Mesodermal cell (in vitro differentiated cells): ENCODE measurements around the gene CDC20B.
A peak's percentile ranks its signal among the peaks of the same experiment; 100 is the strongest.

Source experiments
- H3K27ac ChIP-seq: 2 replicates; pipeline ENCODE4 v1.7.0; 2013; ENCODE audit warnings: mild to moderate bottlenecking, low read depth, low read length, moderate library complexity; ENCODE audit not compliant: severe bottlenecking
- H3K36me3 ChIP-seq: 2 replicates; pipeline ENCODE4 v1.7.1; 2013; ENCODE audit warnings: mild to moderate bottlenecking, low read length, moderate library complexity; ENCODE audit not compliant: control insufficient read depth, insufficient read depth
- H3K4me1 ChIP-seq: one replicate; pipeline ENCODE4 v1.7.1; 2013; ENCODE audit warnings: mild to moderate bottlenecking, low read length; ENCODE audit not compliant: insufficient read depth, control insufficient read depth, poor library complexity, severe bottlenecking
- H3K4me3 ChIP-seq: 2 replicates; pipeline ENCODE4 v1.7.0; 2013; ENCODE audit warnings: low read length, control low read depth, mild to moderate bottlenecking; ENCODE audit not compliant: insufficient read depth, poor library complexity, severe bottlenecking; ENCODE audit errors: extremely low read depth
- H3K9me3 ChIP-seq: 2 replicates; pipeline ENCODE4 v1.7.1; 2013; ENCODE audit warnings: mild to moderate bottlenecking, low read length, moderate library complexity; ENCODE audit not compliant: control insufficient read depth
- WGBS, 2 experiments: methylation state at CpG; one replicate each; pipeline ENCODE4 v1.1.5; 2013; ENCODE audit warnings: missing lambda C conversion rate in 2 of 2; ENCODE audit not compliant: insufficient coverage in 2 of 2; 5-methylcytosine and 5-hydroxymethylcytosine counted together

CDC20B gene

GRCh38 chr5:55187370-55187769 lies 14.4 kb upstream of the CDC20B start:
- no peaks in the 10 kb centered on the region for H3K4me1 ChIP-seq
- H3K9me3 ChIP-seq = no peaks in the 10 kb centered on the region
- no peak overlapping the region for H3K27ac ChIP-seq
- 47 to 48% methylated on average over 3 to 4 of the region's 4 CpGs for WGBS, 2 experiments
- H3K4me3 ChIP-seq = no peak overlapping the region
- H3K36me3 ChIP-seq = no peaks in the 10 kb centered on the region

GRCh38 chr5:55180016-55180415 lies 7.0 kb upstream of the CDC20B start:
- WGBS, 2 experiments = 50% methylated on average over 1 of the region's 1 CpG; no CpG with 5 or more reads in 1 of the 2 experiments
- Histone ChIP-seq H3K9me3 (no peaks in the 10 kb centered on the region), H3K4me3 (no peak overlapping the region), H3K27ac (no peak overlapping the region), H3K4me1 (no peaks in the 10 kb centered on the region), H3K36me3 (no peaks in the 10 kb centered on the region)

GRCh38 chr5:55177078-55177477 lies 4.1 kb upstream of the CDC20B start:
- no peaks in the 10 kb centered on the region for H3K36me3 ChIP-seq
- H3K9me3 ChIP-seq = no peaks in the 10 kb centered on the region
- no peak overlapping the region for H3K4me3 ChIP-seq
- H3K4me1 ChIP-seq = peaks cover 6% of the 10 kb centered on the region
- WGBS, 2 experiments = no CpG with 5 or more reads among the region's 2 CpGs
- H3K27ac ChIP-seq = no peak overlapping the region

- Histone ChIP-seq H3K36me3 (no peaks in the 10 kb centered on the region), H3K9me3 (no peaks in the 10 kb centered on the region), H3K27ac (no peak overlapping the region), H3K4me3 (peak overlapping the region; percentile 16), H3K4me1 (peaks cover 6% of the 10 kb centered on the region)
- 1% methylated on average over 28 to 41 of the region's 44 CpGs for WGBS, 2 experiments
These were observed 3.3 kb upstream of the CDC20B start for GRCh38 chr5:55176176-55176818.

- Histone ChIP-seq H3K4me3 (no peak overlapping the region), H3K9me3 (no peaks in the 10 kb centered on the region), H3K36me3 (no peaks in the 10 kb centered on the region), H3K27ac (no peak overlapping the region), H3K4me1 (peaks cover 6% of the 10 kb centered on the region)
- WGBS, 2 experiments = 3 to 11% methylated on average over 4 to 5 of the region's 7 CpGs
These were observed 2.8 kb upstream of the CDC20B start for GRCh38 chr5:55175781-55176175.

GRCh38 chr5:55173687-55174230 lies 782 bp upstream of the CDC20B start:
- Histone ChIP-seq H3K27ac (no peak overlapping the region), H3K4me3 (peak overlapping the region; percentile 32), H3K9me3 (no peaks in the 10 kb centered on the region), H3K36me3 (no peaks in the 10 kb centered on the region), H3K4me1 (peaks cover 6% of the 10 kb centered on the region)
- whole genome bisulfite sequencing, 2 experiments = 0 to 1% methylated on average over 2 to 5 of the region's 8 CpGs

GRCh38 chr5:55172051-55172899 lies 702 bp downstream of the CDC20B start:
- Histone ChIP-seq H3K9me3 (no peaks in the 10 kb centered on the region), H3K4me1 (peaks cover 6% of the 10 kb centered on the region), H3K27ac (no peak overlapping the region), H3K36me3 (no peaks in the 10 kb centered on the region), H3K4me3 (peak overlapping the region; percentile 32)
- WGBS, 2 experiments = 0 to 10% methylated on average over 2 to 6 of the region's 15 CpGs

GRCh38 chr5:55171471-55171870 lies 1.5 kb downstream of the CDC20B start:
- H3K27ac ChIP-seq = no peak overlapping the region
- 27 to 70% methylated on average over 1 of the region's 2 CpGs for WGBS, 2 experiments
- H3K36me3 ChIP-seq = no peaks in the 10 kb centered on the region
- no peaks in the 10 kb centered on the region for H3K9me3 ChIP-seq
- H3K4me3 ChIP-seq = no peak overlapping the region
- H3K4me1 ChIP-seq = peaks cover 6% of the 10 kb centered on the region

- no peak overlapping the region for H3K4me3 ChIP-seq
These were observed 10.3 kb downstream of the CDC20B start for GRCh38 chr5:55162666-55163065.

GRCh38 chr5:55160493-55161209 lies 12.3 kb downstream of the CDC20B start:
- Histone ChIP-seq H3K27ac (peak overlapping the region; percentile 94), H3K4me3 (peak overlapping the region; percentile 48)
- 0% methylated on average over 4 of the region's 9 CpGs for WGBS, 2 experiments

More at GRCh38 chr5:55162666-55163065, 10.3 kb downstream of the CDC20B start:
- peaks cover 3% of the 10 kb centered on the region for H3K4me1 ChIP-seq
- WGBS, 2 experiments = 100% methylated on average over 1 to 2 of the region's 4 CpGs
- H3K36me3 ChIP-seq = peaks cover 47% of the 10 kb centered on the region
- no peaks in the 10 kb centered on the region for H3K9me3 ChIP-seq
- H3K27ac ChIP-seq = no peak overlapping the region

More at GRCh38 chr5:55160493-55161209, 12.3 kb downstream of the CDC20B start:
- Histone ChIP-seq H3K4me1 (peaks cover 3% of the 10 kb centered on the region), H3K9me3 (peaks cover 5% of the 10 kb centered on the region), H3K36me3 (peaks cover 40% of the 10 kb centered on the region)
